ENCODE measurements around the gene LRRN3. TPM values are rescaled to one million over a fixed set of nuclear protein-coding genes. Genes with fewer than 3 reads are reported as not detected.

LRRN3 gene
- total and polyA plus RNA-seq, 2 of the 4 experiments (the other 2 are of a cell fraction) = 6.9 to 15.2 TPM

- DNase-seq (no peak), ATAC-seq (ENCODE audit: low read depth) (no peak; the same call in 1 of the 2 replicates)
- intact Hi-C loops (cut with micrococcal nuclease) (loop anchor here (10.0 kb wide), 2 partner anchors 557 to 647 kb away; no protein-coding TSS in a partner anchor), dilution Hi-C loops (cut with HindIII; ENCODE audit: low sequenced_read_pairs, unreplicated experiment) (no loop called here), in situ Hi-C loops (cut with MboI; ENCODE audit: low sequenced_read_pairs) (loop anchor here (5.0 to 10.0 kb wide), 2 partner anchors 396 to 643 kb away; no protein-coding TSS in a partner anchor)
- no peaks in the 10 kb centered on the region for H3K4me1 ChIP-seq (ENCODE audit: control insufficient read depth, insufficient read depth, low read length)
- WGBS, 2 experiments (ENCODE audit: extremely low coverage in 2 of 2, insufficient read length in 1 of 2) = no CpG with 5 or more reads among the region's 3 CpGs
- H2AK5ac ChIP-seq (ENCODE audit: low read depth, low read length) = no peak overlapping the region
- peak overlapping the region; percentile 38; the same call in 1 of the 2 replicates for H4K5ac ChIP-seq (ENCODE audit: low read depth, low read length)
- peak overlapping the region; percentile 54 for H3K23ac ChIP-seq (ENCODE audit: low read depth, low read length)
- peak overlapping the region; percentile 17; the same call in 1 of the 2 replicates for H3K27ac ChIP-seq (ENCODE audit: insufficient read depth, low read length)
- no peak overlapping the region for H2BK15ac ChIP-seq (ENCODE audit: low read depth, low read length)
- H2BK5ac ChIP-seq (ENCODE audit: low read depth, low read length, poor library complexity, severe bottlenecking) = peak overlapping the region; percentile 22
- peaks cover 5 to 9% of the 10 kb centered on the region in 2 experiments; a peak in 2 of 4 replicates for H3K79me1 ChIP-seq (ENCODE audit: low read depth in 1 of 2, low read length in 2 of 2)
- peak overlapping the region; percentile 6; the same call in 1 of the 2 replicates for H4K91ac ChIP-seq (ENCODE audit: insufficient read depth, low read depth, low read length)
- no peak overlapping the region for H2AK9ac ChIP-seq (replicated peaks; ENCODE audit: low read depth, low read length, poor library complexity)
- peak overlapping the region; percentile 68 for H2BK120ac ChIP-seq (ENCODE audit: low read depth, low read length)
- peak overlapping the region; percentile 45; the same call in 1 of the 2 replicates for H3K9ac ChIP-seq (ENCODE audit: low read depth, low read length)
- peak overlapping the region; percentile 40; the same call in 1 of the 2 replicates for H3K18ac ChIP-seq (ENCODE audit: low read depth, low read length)
- peaks cover 3% of the 10 kb centered on the region; the same call in 1 of the 2 replicates for H3K9me1 ChIP-seq (ENCODE audit: insufficient read depth, low read length)
- no peaks in the 10 kb centered on the region for H3K27me3 ChIP-seq (ENCODE audit: control insufficient read depth, insufficient read depth, low read length)
- peak overlapping the region; percentile 41 for H2AFZ ChIP-seq (replicated peaks; ENCODE audit: low read length, poor library complexity)
- ChIA-PET POLR2A (ENCODE audit: unreplicated experiment) (no interaction called here), CTCF (interaction anchor here (0.6 to 1.0 kb wide), 4 partner anchors 9 to 329 kb away, joined by 3 to 5 read pairs (median 3); no protein-coding TSS in a partner anchor)
- H3K56ac ChIP-seq (ENCODE audit: extremely low read depth, insufficient read depth, low read length) = peak overlapping the region; percentile 18; the same call in 1 of the 2 replicates
- H2BK20ac ChIP-seq (ENCODE audit: low read depth, low read length) = peak overlapping the region; percentile 50
- H4K20me1 ChIP-seq (ENCODE audit: insufficient read depth, low read length) = no peaks in the 10 kb centered on the region
- peak overlapping the region in 1 of 2 experiments; percentile 34; a peak in 1 of 4 replicates for H4K8ac ChIP-seq (ENCODE audit: low read depth in 2 of 2, low read length in 2 of 2)
- peak overlapping the region; percentile 69 for H3K4me2 ChIP-seq (ENCODE audit: low read depth, low read length)
- H3K4me3 ChIP-seq (ENCODE audit: insufficient read depth, low read depth, low read length) = peak overlapping the region; percentile 39
- no peak for TF ChIP-seq FOS (IDR thresholded peaks at IDR 0.05; ENCODE audit: low read depth, low read length)
- no peak for TF ChIP-seq RCOR1 (IDR thresholded peaks at IDR 0.05; ENCODE audit: insufficient replicate concordance, low read length)
- TF ChIP-seq, protein P1, sequence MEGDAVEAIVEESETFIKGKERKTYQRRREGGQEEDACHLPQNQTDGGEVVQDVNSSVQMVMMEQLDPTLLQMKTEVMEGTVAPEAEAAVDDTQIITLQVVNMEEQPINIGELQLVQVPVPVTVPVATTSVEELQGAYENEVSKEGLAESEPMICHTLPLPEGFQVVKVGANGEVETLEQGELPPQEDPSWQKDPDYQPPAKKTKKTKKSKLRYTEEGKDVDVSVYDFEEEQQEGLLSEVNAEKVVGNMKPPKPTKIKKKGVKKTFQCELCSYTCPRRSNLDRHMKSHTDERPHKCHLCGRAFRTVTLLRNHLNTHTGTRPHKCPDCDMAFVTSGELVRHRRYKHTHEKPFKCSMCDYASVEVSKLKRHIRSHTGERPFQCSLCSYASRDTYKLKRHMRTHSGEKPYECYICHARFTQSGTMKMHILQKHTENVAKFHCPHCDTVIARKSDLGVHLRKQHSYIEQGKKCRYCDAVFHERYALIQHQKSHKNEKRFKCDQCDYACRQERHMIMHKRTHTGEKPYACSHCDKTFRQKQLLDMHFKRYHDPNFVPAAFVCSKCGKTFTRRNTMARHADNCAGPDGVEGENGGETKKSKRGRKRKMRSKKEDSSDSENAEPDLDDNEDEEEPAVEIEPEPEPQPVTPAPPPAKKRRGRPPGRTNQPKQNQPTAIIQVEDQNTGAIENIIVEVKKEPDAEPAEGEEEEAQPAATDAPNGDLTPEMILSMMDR (conservative IDR thresholded peaks at IDR 0.05; ENCODE audit: low read depth, low read length) = no peak
- no peak for TF ChIP-seq CEBPB (IDR thresholded peaks at IDR 0.05; ENCODE audit: low read depth, low read length)
- no peak for TF ChIP-seq MAZ (IDR thresholded peaks at IDR 0.05; ENCODE audit: borderline replicate concordance, low read depth, low read length)
- no TSS peak for BruUV-seq (replicated peaks)
- peak overlapping the region; percentile 61 for H3K14ac ChIP-seq (replicated peaks; ENCODE audit: low read depth, low read length)
- peak overlapping the region; percentile 84 for H3K4ac ChIP-seq (ENCODE audit: low read depth, low read length)
- no peaks in the 10 kb centered on the region for H3K36me3 ChIP-seq (ENCODE audit: control insufficient read depth, insufficient read depth, low read length)
- no peaks in the 10 kb centered on the region for H3K9me3 ChIP-seq (ENCODE audit: control insufficient read depth, insufficient read depth, low read length)
Observed at GRCh38 chr7:111091593-111092358, 849 bp downstream of the LRRN3 start.
